PFSK-1 (cell line): ENCODE results near the gene PTPRQ.

Source experiments
- POLR2AphosphoS5 ChIP-seq: IDR thresholded peaks from 2 replicates; pipeline ENCODE4 v1.6.1; 2012; ENCODE audit warnings: low read depth, mild to moderate bottlenecking, control low read depth, low read length, moderate library complexity
- SIN3A ChIP-seq: IDR thresholded peaks from 2 replicates; pipeline ENCODE4 v1.6.1; 2012; ENCODE audit warnings: mild to moderate bottlenecking, low read length, moderate library complexity, borderline replicate concordance; ENCODE audit not compliant: insufficient read depth
- TAF1 ChIP-seq: IDR thresholded peaks from 2 replicates; pipeline ENCODE4 v1.6.1; 2012; ENCODE audit warnings: low read length, control low read depth, borderline replicate concordance; ENCODE audit not compliant: insufficient read depth
- TF ChIP-seq, protein P1 (sequence below), 2 experiments: IDR thresholded peaks; 2 replicates each; pipeline versions ENCODE4 v1.6.1 to v1.8.0; 2011 to 2012; ENCODE audit warnings: low read depth in 2 of 2, low read length in 2 of 2, control low read depth in 1 of 2, inconsistent platforms in 1 of 2, mild to moderate bottlenecking in 1 of 2, moderate library complexity in 1 of 2; ENCODE audit not compliant: insufficient read depth in 1 of 2

DNA sequence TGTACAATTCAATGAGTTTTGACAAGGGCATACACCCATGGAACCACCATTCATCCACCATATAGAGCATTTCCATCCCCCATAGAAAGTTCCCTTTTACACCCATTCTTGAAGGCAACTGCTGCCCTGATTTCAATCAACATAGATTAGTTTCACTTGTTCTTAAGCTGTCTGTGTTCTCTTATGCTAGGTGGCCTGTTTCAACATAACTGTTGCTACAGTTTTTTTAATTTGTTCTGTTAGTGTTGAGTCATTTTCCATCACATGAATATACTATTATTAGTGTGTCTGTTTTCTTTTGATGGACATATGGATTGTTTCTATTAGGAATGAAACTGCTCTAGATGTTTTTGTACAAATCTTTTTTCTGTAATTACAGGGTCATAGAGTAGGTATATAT lies 123.4 kb downstream of the PTPRQ start:
- TF ChIP-seq, protein P1, sequence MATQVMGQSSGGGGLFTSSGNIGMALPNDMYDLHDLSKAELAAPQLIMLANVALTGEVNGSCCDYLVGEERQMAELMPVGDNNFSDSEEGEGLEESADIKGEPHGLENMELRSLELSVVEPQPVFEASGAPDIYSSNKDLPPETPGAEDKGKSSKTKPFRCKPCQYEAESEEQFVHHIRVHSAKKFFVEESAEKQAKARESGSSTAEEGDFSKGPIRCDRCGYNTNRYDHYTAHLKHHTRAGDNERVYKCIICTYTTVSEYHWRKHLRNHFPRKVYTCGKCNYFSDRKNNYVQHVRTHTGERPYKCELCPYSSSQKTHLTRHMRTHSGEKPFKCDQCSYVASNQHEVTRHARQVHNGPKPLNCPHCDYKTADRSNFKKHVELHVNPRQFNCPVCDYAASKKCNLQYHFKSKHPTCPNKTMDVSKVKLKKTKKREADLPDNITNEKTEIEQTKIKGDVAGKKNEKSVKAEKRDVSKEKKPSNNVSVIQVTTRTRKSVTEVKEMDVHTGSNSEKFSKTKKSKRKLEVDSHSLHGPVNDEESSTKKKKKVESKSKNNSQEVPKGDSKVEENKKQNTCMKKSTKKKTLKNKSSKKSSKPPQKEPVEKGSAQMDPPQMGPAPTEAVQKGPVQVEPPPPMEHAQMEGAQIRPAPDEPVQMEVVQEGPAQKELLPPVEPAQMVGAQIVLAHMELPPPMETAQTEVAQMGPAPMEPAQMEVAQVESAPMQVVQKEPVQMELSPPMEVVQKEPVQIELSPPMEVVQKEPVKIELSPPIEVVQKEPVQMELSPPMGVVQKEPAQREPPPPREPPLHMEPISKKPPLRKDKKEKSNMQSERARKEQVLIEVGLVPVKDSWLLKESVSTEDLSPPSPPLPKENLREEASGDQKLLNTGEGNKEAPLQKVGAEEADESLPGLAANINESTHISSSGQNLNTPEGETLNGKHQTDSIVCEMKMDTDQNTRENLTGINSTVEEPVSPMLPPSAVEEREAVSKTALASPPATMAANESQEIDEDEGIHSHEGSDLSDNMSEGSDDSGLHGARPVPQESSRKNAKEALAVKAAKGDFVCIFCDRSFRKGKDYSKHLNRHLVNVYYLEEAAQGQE (IDR thresholded peaks at IDR 0.05; ENCODE audit: insufficient read depth in 1 of 2, low read depth in 2 of 2, low read length in 2 of 2) = no peak
- TF ChIP-seq TAF1 = no peak
- TF ChIP-seq POLR2AphosphoS5 = no peak
- no peak for TF ChIP-seq SIN3A
